KMS-11 (cell line): ENCODE results near the gene DAP.

Source experiments
- H2AFZ ChIP-seq: fragments of 200-600 bp; sonication (generic); 2 replicates; pipeline ENCODE4 v1.6.1; 2016; ENCODE audit warnings: antibody characterized with exemption, mixed run types, low read depth
- H3K27ac ChIP-seq: fragments of 200-600 bp; sonication (generic); 2 replicates; pipeline ENCODE4 v1.6.1; 2016; ENCODE audit warnings: mild to moderate bottlenecking, mixed run types
- H3K27me3 ChIP-seq: fragments of 200-600 bp; sonication (generic); 2 replicates; pipeline ENCODE4 v1.6.1; 2017; ENCODE audit warnings: mild to moderate bottlenecking, low read depth, mixed run types, moderate library complexity; ENCODE audit not compliant: insufficient read depth
- H3K36me3 ChIP-seq: fragments of 200-600 bp; sonication (generic); 2 replicates; pipeline ENCODE4 v1.6.1; 2017; ENCODE audit warnings: mild to moderate bottlenecking, mixed run types; ENCODE audit not compliant: insufficient read depth
- H3K4me1 ChIP-seq: fragments of 200-600 bp; sonication (generic); 2 replicates; pipeline ENCODE4 v1.6.1; 2016; ENCODE audit warnings: mild to moderate bottlenecking, low read depth, mixed run types; ENCODE audit not compliant: poor library complexity, severe bottlenecking
- H3K4me2 ChIP-seq: fragments of 200-600 bp; sonication (generic); 2 replicates; pipeline ENCODE4 v1.7.0; 2016; ENCODE audit warnings: mild to moderate bottlenecking, mixed run types
- H3K4me3 ChIP-seq: fragments of 200-600 bp; sonication (generic); IDR thresholded peaks from 2 replicates; pipeline ENCODE4 v1.6.1; 2017; ENCODE audit warnings: low read depth, low read length, mixed read lengths; ENCODE audit not compliant: insufficient read depth
- H3K79me2 ChIP-seq: fragments of 200-600 bp; sonication (generic); 2 replicates; pipeline ENCODE4 v1.6.1; 2016; ENCODE audit warnings: low read depth, mixed run types; ENCODE audit not compliant: insufficient read depth
- H3K9ac ChIP-seq: fragments of 200-600 bp; sonication (generic); 2 replicates; pipeline ENCODE4 v1.6.1; 2016; ENCODE audit warnings: mild to moderate bottlenecking, mixed run types
- H4K20me1 ChIP-seq: fragments of 200-600 bp; sonication (generic); 2 replicates; pipeline ENCODE4 v1.6.1; 2016; ENCODE audit warnings: mild to moderate bottlenecking, mixed run types; ENCODE audit not compliant: insufficient read depth
- CTCF ChIP-seq: fragments of 200-600 bp; sonication (generic); conservative IDR thresholded peaks from 2 replicates; pipeline ENCODE4 v1.6.1; 2017; ENCODE audit warnings: low read depth, mild to moderate bottlenecking, antibody characterized with exemption, low read length, moderate library complexity, mixed read lengths

Gene DAP

GRCh38 chr5:10695759-10696543 is 65.1 kb downstream of the DAP start:
- H3K36me3 ChIP-seq: no peaks in the 10 kb centered on the region
- H4K20me1 ChIP-seq: 0 out of 2 replicates have a peak, but pooled peaks cover 3% of the 10 kb centered on the region
- H3K27ac ChIP-seq: no peak overlapping the region

GRCh38 chr5:10695055-10695649 is 65.9 kb downstream of the DAP start:
- H2AFZ ChIP-seq: no peak overlapping the region
- no peak overlapping the region for H3K4me2 ChIP-seq
- H3K27ac ChIP-seq: no peak overlapping the region
- peaks cover 3% of the 10 kb centered on the region for H3K4me1 ChIP-seq
- no peaks in the 10 kb centered on the region for H3K79me2 ChIP-seq
- H3K9ac ChIP-seq: no peak overlapping the region
- H3K27me3 ChIP-seq: no peaks in the 10 kb centered on the region
- peak; percentile 42 for TF ChIP-seq CTCF
- no peaks in the 10 kb centered on the region for H3K36me3 ChIP-seq
- H4K20me1 ChIP-seq: 0 out of 2 replicates have a peak, but pooled peaks cover 3% of the 10 kb centered on the region
- no peak overlapping the region for H3K4me3 ChIP-seq

More at GRCh38 chr5:10695759-10696543, 65.1 kb downstream of the DAP start:
- no peaks in the 10 kb centered on the region for H3K4me1 ChIP-seq
- no peak overlapping the region for H2AFZ ChIP-seq
- no peak overlapping the region for H3K9ac ChIP-seq
- H3K4me2 ChIP-seq: no peak overlapping the region
- H3K27me3 ChIP-seq: no peaks in the 10 kb centered on the region
- TF ChIP-seq CTCF: no peak
- H3K79me2 ChIP-seq: no peaks in the 10 kb centered on the region
- no peak overlapping the region for H3K4me3 ChIP-seq

- Histone ChIP-seq H3K27me3 (no peaks in the 10 kb centered on the region), H3K27ac (no peak overlapping the region), H3K79me2 (no peaks in the 10 kb centered on the region), H3K4me2 (no peak overlapping the region), H3K9ac (no peak overlapping the region), H3K4me3 (no peak overlapping the region), H3K4me1 (peaks cover 15% of the 10 kb centered on the region), H2AFZ (no peak overlapping the region), H4K20me1 (0 out of 2 replicates have a peak, but pooled peaks cover 3% of the 10 kb centered on the region), H3K36me3 (no peaks in the 10 kb centered on the region)
- no peak for TF ChIP-seq CTCF
Observed at GRCh38 chr5:10691826-10692785, 68.9 kb downstream of the DAP start.
